DMS114 treated with DMSO at 0.1 percent for 48 hours (cell line): Measurements from ENCODE around the gene RAP1GDS1.
"Not testable (repeated sequence)": the region's sequence is repeated elsewhere in the genome, so short reads cannot be mapped to it uniquely, and the experiment has no call there.

Source experiments
- DNase-seq: peaks from one replicate; lab custom pipeline; 2025; ENCODE audit not compliant: unreplicated experiment; lab: John Stamatoyannopoulos, UW

The RAP1GDS1 gene

DNA sequence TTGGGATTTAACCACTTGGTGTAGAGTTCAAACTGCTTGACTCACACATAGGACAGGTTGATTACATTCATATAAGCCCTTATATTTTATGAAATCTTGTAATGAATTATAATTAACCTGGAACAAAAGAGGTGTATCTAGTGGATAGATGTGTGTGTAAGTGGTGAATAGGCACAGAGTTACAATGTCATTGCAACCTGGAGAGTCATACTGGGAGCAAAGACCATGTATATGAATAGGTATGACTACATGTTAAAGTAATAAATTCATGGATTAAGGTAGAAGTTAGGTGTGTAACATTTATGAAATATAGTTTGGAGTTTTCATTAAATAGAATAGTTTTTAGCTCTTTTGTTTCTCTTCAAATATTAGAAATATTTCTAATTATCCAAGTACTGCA, 26.1 kb downstream of the RAP1GDS1 start:
- no peak for DNase-seq

DNA sequence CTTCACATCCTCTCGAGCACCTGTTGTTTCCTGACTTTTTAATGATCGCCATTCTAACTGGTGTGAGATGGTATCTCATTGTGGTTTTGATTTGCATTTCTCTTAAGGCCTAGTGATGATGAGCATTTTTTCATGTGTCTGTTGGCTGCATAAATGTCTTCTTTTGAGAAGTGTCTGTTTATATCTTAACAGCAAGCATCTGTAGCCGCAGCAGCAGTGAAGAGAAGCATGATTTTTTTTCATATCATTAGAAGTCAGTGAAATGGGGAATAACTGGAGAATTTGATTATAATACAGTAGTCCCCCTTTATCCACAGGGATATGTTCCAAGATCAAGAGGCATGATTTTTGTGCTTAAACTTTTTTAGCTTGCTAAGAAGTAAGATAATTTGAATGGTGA, 27.5 kb downstream of the RAP1GDS1 start:
- DNase-seq = not testable (repeated sequence)

DNA sequence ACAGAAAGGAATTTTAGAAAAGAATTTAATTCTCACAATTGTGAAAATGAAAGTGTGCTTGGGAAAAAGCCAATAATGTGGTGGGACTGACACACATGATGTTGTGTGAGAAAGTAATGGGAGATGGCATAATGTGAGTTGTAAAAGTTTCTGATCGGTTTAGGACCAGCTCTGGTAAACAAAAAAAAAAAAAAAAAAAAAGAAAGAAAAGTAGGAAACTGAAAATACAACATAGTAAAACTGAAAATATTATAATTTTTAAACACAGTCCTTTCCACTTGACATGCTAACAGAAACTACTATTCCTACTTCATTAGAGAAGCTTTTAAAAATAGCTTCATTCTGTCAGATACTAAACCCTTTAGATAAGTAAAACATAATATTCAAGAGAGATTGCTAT, 28.2 kb downstream of the RAP1GDS1 start:
- no peak for DNase-seq

DNA sequence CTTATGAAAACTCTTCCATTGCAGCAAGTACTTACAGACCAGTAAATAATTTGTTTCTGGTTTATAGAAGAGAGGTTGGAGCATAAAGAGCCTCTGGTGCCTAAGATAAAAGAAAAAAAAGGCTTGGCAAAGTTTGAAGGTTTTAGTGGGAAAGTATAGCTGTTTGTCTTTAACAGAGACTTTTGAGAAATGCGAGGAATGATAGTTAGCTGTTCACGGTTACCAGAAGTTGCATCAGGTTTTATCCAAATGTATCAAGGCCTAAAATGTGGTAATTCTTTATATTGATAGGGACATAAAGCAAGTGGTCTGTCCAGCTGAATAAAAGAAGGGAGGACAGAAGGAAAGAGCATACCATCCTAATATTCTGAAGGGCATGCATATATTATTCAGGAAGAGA, 29.3 kb downstream of the RAP1GDS1 start:
- DNase-seq = no peak

DNA sequence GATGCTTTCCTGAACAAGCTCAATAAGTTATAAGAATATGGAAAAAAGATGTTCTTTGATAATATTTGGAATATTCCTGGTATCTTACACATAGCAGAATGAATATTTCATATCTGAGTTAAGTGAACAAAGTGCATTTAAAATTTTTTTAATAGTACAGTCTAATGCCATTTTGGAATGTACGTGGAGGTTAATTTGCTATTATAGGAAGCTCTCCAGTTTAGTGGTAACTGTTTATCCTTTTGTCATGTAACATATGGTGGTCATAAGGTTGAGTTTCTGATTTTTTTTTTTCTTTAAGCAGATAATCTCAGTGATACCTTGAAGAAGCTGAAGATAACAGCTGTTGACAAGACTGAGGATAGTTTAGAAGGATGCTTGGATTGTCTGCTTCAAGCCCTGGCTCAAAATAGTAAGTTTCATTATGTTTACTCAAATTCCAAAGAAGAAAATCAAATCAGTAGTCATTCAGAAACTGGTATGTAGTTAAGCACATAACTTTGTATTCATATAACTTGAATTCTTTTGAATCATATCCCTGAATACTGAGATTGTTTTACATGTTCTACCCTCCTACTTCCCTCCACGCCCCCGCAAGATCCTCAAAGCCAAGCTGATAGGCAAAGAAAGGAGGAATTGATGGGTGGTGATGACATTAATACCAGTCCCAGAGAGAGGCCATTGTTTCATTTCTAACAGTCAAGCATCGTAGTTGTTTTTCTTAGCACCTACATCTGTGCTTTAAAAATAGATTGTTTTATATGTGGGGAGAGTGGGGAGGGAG, 32.1 kb downstream of the RAP1GDS1 start:
- no peak for DNase-seq

DNA sequence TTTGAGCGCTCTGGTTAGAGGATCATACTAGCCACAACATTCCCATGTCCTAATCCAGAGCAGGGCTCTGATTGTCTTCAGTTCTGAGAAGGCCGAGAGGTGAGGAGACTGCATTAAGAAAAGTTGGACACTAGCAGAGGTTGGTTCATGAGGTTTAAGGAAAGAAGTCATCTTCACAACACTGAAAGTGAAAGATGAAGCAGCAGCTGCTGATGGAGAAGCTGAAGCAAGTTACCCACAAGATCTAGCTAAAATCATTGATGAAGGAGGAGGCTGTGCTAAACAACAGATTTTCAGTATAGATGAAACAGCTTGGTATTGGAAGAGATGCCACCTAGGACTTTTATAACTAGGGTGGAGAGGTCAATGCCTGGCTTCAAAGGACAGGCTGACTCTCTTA, 36.8 kb downstream of the RAP1GDS1 start:
- DNase-seq = no peak

DNA sequence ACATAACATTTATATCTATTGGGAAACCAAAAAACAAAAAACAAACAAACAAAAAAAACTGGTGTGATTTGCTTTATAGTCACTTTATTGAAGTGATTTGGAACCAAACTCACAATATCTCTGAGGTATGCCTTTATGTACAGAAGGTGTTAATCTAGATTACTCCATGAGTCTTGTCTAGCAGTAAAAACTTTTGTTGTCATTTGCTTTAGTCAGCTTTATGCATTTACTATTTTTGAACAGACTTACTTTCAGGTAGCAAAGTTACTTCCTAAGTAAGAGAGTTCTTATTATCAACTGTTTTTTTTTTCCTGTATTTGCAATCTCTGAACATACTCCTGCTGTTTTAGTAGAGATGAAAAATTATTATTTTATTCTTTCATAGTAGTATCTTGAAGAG, 39.5 kb downstream of the RAP1GDS1 start:
- no peak for DNase-seq

DNA sequence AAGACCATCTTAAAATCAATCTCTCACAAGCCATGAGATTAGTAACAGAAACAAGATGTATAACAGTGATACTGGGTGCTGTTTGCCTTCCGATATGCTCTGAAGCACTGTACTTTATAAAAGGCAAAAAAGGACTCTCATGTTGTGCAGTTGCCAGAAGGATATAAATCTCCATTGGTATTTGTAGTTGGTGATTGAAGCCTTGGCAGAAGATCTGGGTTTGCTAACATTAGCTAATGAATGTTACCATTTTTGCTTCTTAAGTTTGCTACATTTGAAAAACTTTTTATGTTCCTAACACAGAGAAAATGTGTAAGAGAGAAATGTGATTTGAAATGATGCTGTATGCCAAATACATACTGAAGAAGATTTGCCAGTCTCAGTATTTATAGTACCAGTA, 44.4 kb downstream of the RAP1GDS1 start:
- no peak for DNase-seq

DNA sequence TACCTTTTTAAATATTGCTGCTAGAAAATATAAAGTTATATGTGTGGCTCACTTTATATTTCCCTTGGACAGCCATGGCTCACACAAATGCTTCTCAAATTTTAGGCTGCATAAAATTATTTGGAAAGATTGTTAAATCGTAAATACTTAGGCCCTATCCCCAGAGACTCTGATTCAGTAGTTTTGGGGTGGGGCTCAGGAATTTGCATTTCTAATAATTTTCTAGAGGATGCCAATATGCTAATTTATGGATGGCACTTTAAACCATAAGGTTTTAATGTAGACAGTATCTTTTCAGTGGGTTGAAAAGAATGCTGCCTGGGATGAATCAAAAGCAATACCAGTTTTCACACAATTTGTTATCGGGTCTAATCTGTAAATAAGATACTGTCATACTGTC, 49.7 kb downstream of the RAP1GDS1 start:
- DNase-seq = no peak

DNA sequence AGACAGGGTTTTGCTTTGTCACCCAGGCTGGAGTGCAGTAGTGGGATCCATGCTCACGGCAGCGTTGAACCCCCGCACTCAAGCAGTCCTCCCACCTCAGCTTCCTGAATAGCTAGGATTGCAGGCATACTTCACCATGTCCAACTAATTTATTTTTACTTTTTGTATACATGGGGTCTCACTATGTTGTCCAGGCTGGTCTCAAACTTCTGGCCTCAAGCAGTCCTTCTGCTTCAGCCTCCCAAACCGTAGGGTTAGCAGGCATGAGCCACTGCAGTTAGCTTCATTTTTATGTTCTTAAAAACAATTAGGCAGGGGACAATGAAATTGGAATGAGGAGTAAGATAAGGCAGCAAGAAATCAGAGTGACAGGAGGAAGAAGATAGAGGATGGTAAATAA, 50.5 kb downstream of the RAP1GDS1 start:
- DNase-seq = no peak

DNA sequence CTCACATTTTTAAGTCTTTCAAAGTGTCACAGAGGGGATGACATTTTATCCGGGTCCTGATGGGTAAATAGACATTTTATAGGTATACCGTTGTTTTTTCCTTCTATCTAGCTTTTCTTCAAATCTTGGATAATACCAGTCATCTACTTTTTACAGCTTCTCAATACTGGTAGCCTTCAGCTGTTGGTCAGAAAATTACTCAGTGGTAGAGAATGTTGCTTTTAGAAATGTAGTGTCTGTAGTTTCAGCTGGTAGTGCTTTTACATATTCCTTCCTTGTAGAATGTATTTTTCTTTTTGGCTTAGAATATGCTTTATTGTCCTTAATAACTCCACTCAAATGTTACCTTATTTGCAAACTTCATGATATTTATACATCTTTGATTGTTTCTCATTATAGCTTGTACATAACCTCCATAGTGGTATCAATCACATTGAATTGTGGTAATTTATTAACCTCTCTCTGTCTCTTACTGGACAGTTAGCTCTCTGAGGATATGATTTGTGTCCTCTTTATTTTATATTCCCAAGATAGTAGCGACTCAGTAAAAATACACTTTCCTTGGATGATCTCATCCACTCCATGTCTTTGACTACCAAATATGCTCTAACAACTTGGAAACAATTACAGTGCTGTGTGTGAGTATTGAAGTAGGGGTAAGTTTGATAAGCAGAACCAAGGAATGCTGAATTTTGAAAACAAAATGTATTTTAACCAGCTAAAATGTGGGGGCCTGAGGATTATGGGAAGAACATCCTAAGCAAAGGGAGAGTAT, 53.8 kb downstream of the RAP1GDS1 start:
- DNase-seq = no peak

DNA sequence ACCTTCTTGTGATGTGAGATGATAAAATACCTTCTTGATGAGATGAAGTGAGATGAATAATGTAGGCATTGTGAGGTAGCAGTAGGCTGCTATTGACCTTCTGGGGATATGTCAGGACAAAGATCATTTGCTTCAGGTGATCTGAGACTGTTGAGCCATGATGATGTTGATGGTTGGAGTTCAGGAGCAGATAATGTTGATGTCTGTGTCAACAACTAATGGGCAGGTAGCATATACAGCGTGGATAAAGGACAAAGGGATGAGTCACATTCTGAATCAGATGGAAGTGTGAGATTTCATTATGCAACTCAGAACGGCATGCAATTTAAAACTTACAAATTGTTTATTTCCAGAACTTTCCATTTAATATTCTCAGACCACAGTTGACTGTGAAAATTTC, 57.3 kb downstream of the RAP1GDS1 start:
- no peak for DNase-seq

DNA sequence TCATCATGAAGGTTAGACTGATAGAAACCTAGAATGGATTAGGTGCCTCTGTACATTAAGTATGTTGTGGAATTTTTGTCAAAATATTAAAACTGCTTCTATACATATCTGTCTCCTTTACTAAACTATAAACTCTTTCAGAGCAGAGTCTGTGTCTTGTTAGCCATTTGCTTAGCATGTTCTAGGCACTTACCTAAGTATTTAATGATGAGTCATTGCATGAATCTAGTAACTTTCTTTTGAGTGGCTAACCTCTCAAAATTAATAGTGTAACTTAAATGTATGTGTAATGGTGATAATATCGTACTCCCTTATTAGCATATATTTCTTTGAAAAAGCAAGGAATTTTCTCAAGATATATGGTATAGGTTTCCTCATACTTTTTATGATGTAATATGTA, 57.8 kb downstream of the RAP1GDS1 start:
- no peak for DNase-seq

DNA sequence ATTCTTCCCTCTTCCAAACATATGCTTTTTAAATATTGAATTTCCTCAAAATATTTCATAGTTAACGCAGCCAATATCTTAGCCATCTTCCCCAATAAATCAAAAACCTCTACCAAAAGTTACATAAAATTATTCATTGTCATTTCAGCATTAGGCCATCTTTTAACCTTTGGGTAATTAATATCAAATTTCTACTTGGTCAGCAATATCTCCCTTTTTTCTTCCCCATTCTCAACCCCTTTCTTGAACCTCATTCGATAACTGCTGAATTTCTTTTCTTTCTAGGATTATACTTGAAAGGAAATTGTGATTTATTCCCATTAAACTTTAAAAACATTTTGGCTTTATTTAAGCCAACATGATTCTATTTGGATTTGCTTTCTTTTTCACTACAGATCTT, 65.0 kb downstream of the RAP1GDS1 start:
- no peak for DNase-seq

DNA sequence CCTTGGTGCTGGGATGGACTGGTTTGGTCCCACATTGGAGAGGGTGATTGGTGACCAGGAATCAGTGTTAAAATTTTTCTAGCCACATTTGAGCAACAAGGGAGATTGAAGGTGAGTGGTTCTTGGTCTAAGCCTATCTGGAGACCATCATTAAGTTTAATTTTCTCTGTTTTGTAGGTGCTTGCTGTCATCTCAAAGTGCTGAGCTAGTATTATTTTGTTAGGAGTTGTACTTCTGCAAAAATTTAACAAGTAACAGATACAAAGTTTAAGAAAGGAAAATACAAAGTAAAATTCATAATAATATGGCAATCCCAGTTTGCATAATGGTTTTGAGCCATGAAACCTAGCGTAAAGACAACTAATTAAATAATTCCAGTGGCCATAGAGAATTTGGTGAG, 66.5 kb downstream of the RAP1GDS1 start:
- no peak for DNase-seq

DNA sequence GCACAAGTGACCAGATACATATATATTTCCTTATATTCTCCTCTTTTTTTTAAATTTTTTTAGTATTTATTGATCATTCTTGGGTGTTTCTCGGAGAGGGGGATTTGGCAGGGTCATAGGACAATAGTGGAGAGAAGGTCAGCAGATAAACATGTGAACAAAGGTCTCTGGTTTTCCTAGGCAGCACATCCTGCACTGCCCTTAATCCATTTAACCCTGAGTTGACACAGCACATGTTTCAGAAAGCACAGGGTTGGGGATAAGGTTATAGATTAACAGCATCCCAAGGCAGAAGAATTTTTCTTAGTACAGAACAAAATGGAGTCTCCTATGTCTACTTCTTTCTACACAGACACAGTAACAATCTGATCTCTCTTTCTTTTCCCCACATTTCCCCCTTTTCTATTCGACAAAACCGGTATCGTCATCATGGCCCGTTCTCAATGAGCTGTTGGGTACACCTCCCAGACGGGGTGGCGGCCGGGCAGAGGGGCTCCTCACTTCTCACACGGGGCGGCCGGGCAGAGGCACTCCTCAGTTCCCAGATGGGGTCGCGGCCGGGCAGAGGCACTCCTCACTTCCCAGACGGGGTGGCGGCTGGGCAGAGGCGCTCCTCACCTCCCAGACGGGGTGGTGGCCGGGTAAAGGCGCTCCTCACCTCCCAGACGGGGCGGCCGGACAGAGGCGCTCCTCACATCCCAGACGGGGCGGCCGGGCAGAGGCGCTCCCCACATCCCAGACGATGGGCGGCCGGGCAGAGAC, 68.9 kb downstream of the RAP1GDS1 start:
- DNase-seq = not testable (repeated sequence)

DNA sequence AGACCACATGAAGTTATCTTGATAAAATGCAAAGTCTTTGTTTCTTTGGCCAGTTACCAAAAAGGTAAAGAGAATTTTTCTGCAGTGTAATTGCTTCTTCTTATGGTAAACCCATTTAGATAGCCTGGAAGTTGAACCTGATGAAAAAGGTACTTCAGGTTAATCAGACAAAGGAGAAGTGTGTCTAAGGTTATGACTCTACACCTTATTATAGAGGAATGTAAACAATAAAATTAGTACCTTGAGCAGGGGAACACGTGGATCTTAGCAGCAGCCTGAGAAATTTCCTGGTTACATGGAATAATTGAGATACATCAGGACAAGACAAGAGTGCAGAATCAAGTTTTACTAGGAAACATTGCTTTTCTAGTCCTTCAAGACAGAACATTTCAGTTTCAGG, 70.8 kb downstream of the RAP1GDS1 start:
- no peak for DNase-seq

DNA sequence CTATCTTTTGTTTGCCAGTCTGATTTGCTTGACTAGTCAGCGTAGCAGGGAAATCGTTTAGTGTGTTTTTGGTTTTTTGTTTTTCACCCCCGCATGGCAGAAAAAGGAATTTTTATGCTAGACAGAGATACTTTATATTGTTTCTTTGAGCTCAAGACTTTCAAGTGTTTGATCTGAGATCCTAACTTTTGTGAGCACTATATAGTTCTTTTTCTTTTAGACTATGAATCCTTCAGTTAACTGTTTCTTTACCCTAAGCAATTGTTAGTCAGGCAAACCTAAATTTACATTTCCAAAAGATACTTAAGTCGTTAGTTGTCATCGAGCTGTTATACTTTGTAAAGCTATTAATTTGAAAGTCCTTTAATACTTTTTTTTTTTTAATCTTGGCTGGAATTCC, 73.3 kb downstream of the RAP1GDS1 start:
- no peak for DNase-seq

DNA sequence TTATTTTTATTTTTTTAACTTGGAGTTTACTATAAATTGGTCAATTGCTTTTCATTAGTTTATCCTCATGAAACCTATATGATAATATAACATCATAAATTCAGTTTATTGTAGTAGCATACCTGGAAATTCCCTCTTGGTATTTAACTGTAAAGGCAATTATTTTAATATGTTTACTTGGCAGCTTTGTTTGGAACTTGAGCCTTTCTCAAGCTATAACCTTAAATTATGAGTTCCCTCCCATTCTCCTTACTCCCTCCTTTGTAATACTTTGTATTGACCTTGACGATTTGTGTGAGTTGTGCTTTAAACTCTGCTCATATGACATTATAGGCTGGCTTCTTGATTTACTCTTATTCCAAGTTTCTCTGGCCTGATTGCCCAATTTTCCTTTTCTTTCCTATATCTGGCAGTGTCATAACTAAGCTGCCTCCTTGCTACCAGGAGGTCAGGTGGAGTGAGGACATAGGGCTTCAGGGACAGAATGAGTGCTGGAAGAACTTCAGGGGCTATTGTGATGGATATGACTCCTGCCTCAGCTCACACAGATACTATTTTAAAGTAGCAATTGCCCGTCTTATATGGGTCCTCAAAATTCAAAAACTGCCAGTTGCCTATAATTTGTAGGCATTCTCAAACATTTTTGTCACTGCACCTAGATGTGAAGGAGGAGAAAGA, 77.7 kb downstream of the RAP1GDS1 start:
- DNase-seq = no peak

DNA sequence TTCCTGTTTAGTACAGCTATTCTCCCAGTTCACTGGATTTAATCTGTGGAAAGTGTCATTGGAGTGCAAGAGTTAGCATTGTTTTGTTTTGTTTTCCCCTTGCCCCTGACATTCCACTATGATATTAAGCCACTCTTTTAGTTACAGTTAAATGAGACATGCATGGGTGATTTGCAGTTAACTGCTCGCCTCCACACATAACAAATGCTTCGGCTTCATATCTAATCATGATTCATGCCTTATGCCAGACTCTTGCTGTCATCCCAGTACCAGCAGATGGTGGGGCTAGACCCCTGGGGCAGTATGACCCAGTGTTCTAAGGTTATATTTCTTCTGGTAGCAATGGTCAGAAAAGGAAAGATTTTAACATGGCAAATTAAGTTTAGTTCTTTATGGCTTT, 80.1 kb downstream of the RAP1GDS1 start:
- no peak for DNase-seq

DNA sequence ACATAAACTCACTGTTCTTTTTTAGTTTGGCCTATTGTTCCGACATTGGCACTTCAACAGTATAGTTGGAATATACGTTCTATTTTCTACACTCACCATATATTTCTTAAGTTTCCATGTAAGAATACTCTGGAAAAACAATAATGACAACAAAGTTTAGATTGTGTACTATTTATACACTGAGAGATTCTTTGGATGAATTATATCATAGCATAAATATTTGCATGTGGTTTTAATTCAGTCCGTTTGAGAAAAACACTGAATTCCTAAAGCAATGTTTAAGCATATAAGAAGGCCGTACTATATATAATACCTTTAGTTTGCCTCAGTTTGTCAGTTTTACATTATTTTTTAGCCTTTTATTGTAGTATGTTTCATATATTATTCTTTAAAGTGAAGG, 82.4 kb downstream of the RAP1GDS1 start:
- no peak for DNase-seq
